Loucy (cell line): ENCODE results near the gene RRM1.

Source experiments
- H2AFZ ChIP-seq: fragments of 200-600 bp; sonication (generic); 2 replicates; pipeline ENCODE4 v1.6.0; 2016; ENCODE audit warnings: antibody characterized with exemption, mild to moderate bottlenecking, low read length, moderate library complexity
- H3F3A ChIP-seq: fragments of 200-600 bp; 2 replicates; pipeline ENCODE4 v1.6.0; 2016; ENCODE audit warnings: antibody characterized with exemption, low read depth, mild to moderate bottlenecking
- H3K27me3 ChIP-seq: fragments of 200-600 bp; sonication (generic); 2 replicates; pipeline ENCODE4 v1.6.1; 2014; ENCODE audit warnings: low read length, mild to moderate bottlenecking; ENCODE audit not compliant: insufficient read depth, poor library complexity, severe bottlenecking
- H3K36me3 ChIP-seq: fragments of 200-600 bp; sonication (generic); 2 replicates; pipeline ENCODE4 v1.6.1; 2016; ENCODE audit warnings: low read length; ENCODE audit not compliant: insufficient read depth
- H3K4me1 ChIP-seq: fragments of 200-600 bp; sonication (generic); 2 replicates; pipeline ENCODE4 v1.5.1; 2014; ENCODE audit warnings: low read length, mild to moderate bottlenecking; ENCODE audit not compliant: insufficient read depth, poor library complexity, severe bottlenecking
- H3K4me2 ChIP-seq: fragments of 200-600 bp; sonication (generic); 2 replicates; pipeline ENCODE4 v1.6.0; 2014; ENCODE audit warnings: antibody characterized with exemption, low read length, low read depth, mild to moderate bottlenecking; ENCODE audit not compliant: poor library complexity, severe bottlenecking
- H3K4me3 ChIP-seq: fragments of 200-600 bp; sonication (generic); 2 replicates; pipeline ENCODE4 v1.5.1; 2014; ENCODE audit warnings: low read length, mild to moderate bottlenecking, mixed read lengths; ENCODE audit not compliant: poor library complexity, severe bottlenecking
- H3K79me2 ChIP-seq: fragments of 200-600 bp; sonication (generic); 2 replicates; pipeline ENCODE4 v1.6.1; 2014; ENCODE audit warnings: low read length; ENCODE audit not compliant: insufficient read depth
- H3K9ac ChIP-seq: fragments of 200-600 bp; sonication (generic); 2 replicates; pipeline ENCODE4 v1.6.0; 2014; ENCODE audit warnings: mild to moderate bottlenecking, low read depth, low read length, moderate library complexity; ENCODE audit not compliant: poor library complexity, severe bottlenecking
- H3K9me2 ChIP-seq: fragments of 200-600 bp; sonication (generic); replicated peaks from 2 replicates; pipeline ENCODE4 v1.6.1; 2016; ENCODE audit warnings: low read depth, low read length, mixed read lengths
- H3K9me3 ChIP-seq: fragments of 200-600 bp; sonication (generic); 2 replicates; pipeline ENCODE4 v1.6.1; 2014; ENCODE audit warnings: mild to moderate bottlenecking, antibody characterized with exemption, low read length, low read depth; ENCODE audit not compliant: insufficient read depth
- H4K20me1 ChIP-seq: fragments of 200-600 bp; sonication (generic); 2 replicates; pipeline ENCODE4 v1.6.0; 2014; ENCODE audit warnings: antibody characterized with exemption, low read length, mild to moderate bottlenecking; ENCODE audit not compliant: insufficient read depth, poor library complexity, severe bottlenecking
- EZH2phosphoT487 ChIP-seq: fragments of 200-600 bp; IDR thresholded peaks from 2 replicates; pipeline ENCODE4 v1.6.1; 2018; ENCODE audit warnings: antibody characterized with exemption, mild to moderate bottlenecking, moderate library complexity, borderline replicate concordance
- TF ChIP-seq, protein P1 (sequence below): fragments of 200-600 bp; sonication (generic); conservative IDR thresholded peaks from 2 replicates; pipeline ENCODE4 v1.5.1; 2014; ENCODE audit warnings: mild to moderate bottlenecking, antibody characterized with exemption, low read length

Gene RRM1

DNA sequence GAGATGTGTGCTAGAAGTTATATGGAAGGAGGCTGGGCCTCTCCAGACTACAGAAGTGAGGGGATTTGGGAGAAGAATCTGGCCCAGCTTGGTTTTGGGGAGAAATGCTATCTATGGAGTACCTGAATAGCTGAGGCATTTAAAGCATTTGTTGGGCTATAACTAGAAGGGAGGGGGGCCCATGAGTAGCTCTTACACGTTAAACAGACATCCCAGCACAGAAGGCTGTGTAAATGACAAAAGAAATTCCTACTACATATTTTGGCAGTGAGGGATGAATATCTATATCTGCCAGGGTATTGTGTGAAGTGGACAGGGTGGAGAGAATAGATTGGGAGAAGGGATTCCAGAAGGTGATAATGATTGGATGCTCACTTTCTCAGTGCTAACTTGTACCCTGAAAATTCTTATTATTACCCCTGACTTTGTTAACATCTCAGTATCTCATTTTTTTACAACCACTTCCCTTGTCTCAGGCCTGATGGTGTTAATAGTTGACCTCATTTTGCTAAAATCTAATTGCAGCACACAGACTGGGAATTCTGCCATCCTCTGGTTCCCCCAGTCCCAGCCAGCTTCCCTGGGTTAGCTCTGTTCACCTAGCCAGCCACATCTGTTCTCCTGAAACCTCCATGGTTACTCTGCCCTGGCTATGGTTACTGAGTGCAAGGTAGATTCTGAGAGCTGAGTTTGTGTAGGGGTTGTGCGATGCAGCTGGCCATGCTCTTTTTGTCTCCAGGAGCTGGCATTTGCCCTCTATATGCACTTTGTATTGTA lies 28.8 kb upstream of the RRM1 start:
- Histone ChIP-seq H3K9ac (no peak overlapping the region), H3K4me2 (no peak overlapping the region), H3K79me2 (no peaks in the 10 kb centered on the region), H3K27me3 (no peaks in the 10 kb centered on the region), H3F3A (no peaks in the 10 kb centered on the region), H3K4me3 (no peak overlapping the region), H3K9me3 (no peaks in the 10 kb centered on the region), H3K36me3 (peaks cover 27% of the 10 kb centered on the region; the same call in 1 of the 2 replicates), H3K4me1 (peaks cover 24% of the 10 kb centered on the region), H2AFZ (no peak overlapping the region), H4K20me1 (no peaks in the 10 kb centered on the region), H3K9me2 (no peaks in the 10 kb centered on the region)
- TF ChIP-seq EZH2phosphoT487, result no peak
- TF ChIP-seq, protein P1, sequence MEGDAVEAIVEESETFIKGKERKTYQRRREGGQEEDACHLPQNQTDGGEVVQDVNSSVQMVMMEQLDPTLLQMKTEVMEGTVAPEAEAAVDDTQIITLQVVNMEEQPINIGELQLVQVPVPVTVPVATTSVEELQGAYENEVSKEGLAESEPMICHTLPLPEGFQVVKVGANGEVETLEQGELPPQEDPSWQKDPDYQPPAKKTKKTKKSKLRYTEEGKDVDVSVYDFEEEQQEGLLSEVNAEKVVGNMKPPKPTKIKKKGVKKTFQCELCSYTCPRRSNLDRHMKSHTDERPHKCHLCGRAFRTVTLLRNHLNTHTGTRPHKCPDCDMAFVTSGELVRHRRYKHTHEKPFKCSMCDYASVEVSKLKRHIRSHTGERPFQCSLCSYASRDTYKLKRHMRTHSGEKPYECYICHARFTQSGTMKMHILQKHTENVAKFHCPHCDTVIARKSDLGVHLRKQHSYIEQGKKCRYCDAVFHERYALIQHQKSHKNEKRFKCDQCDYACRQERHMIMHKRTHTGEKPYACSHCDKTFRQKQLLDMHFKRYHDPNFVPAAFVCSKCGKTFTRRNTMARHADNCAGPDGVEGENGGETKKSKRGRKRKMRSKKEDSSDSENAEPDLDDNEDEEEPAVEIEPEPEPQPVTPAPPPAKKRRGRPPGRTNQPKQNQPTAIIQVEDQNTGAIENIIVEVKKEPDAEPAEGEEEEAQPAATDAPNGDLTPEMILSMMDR, result no peak

GRCh38 chr11:4066910-4067309 lies 27.7 kb upstream of the RRM1 start:
- Histone ChIP-seq H4K20me1 (no peaks in the 10 kb centered on the region), H3K9me3 (no peaks in the 10 kb centered on the region), H3K9ac (no peak overlapping the region), H3K27me3 (no peaks in the 10 kb centered on the region), H3K4me2 (no peak overlapping the region), H3F3A (no peaks in the 10 kb centered on the region), H3K9me2 (no peaks in the 10 kb centered on the region), H3K4me3 (no peak overlapping the region), H3K79me2 (no peaks in the 10 kb centered on the region), H3K4me1 (peaks cover 27% of the 10 kb centered on the region), H2AFZ (no peak overlapping the region), H3K36me3 (peaks cover 18% of the 10 kb centered on the region; the same call in 1 of the 2 replicates)
- TF ChIP-seq EZH2phosphoT487, result no peak
- TF ChIP-seq, protein P1, result no peak

GRCh38 chr11:4068962-4069361 lies 25.6 kb upstream of the RRM1 start:
- H3K27me3 ChIP-seq, result no peaks in the 10 kb centered on the region
- H3K9me2 ChIP-seq, result no peaks in the 10 kb centered on the region
- no peaks in the 10 kb centered on the region for H4K20me1 ChIP-seq
- H3K36me3 ChIP-seq, result peaks cover 28% of the 10 kb centered on the region; the same call in 1 of the 2 replicates
- peak overlapping the region; percentile 12 for H3K9ac ChIP-seq
- H3K79me2 ChIP-seq, result no peaks in the 10 kb centered on the region; the same call in 1 of the 2 replicates
- no peak for TF ChIP-seq EZH2phosphoT487
- TF ChIP-seq, protein P1, result no peak
- H3F3A ChIP-seq, result no peaks in the 10 kb centered on the region
- no peak overlapping the region for H2AFZ ChIP-seq
- H3K4me1 ChIP-seq, result peaks cover 34% of the 10 kb centered on the region
- no peaks in the 10 kb centered on the region for H3K9me3 ChIP-seq
- H3K4me2 ChIP-seq, result peak overlapping the region; percentile 21
- H3K4me3 ChIP-seq, result no peak overlapping the region
